ENCODE measurements around the gene CYB5RL. TPM values are rescaled to one million over a fixed set of nuclear protein-coding genes. Genes with fewer than 3 reads are reported as not detected.
"Not testable (repeated sequence)": the region's sequence is repeated elsewhere in the genome, so short reads cannot be mapped to it uniquely, and the experiment has no call there.

The CYB5RL gene
- total RNA-seq, 2 donors from 2014 or later: 3.6 to 12.1 TPM

- Histone ChIP-seq H3K9ac (ENCODE audit: low read depth in 2 of 2, low read length in 2 of 2) (no peak overlapping the region), H3K27me3 (no peaks in the 10 kb centered on the region), H3K9me3 (no peaks in the 10 kb centered on the region), H3K36me3 (no peaks in the 10 kb centered on the region), H3K4me1 (no peaks in the 10 kb centered on the region), H3K4me3 (no peak overlapping the region), H3K27ac (no peak overlapping the region)
- DNase-seq: no peak
- TF ChIP-seq CTCF (IDR thresholded peaks at IDR 0.05): no peak
- intact Hi-C loops (cut with DNase I): no loop called here
These were observed 39.2 kb upstream of the CYB5RL start for GRCh38 chr1:54239035-54239383.

- Histone ChIP-seq H3K27ac (no peak overlapping the region), H3K4me3 (no peak overlapping the region), H3K36me3 (no peaks in the 10 kb centered on the region), H3K27me3 (no peaks in the 10 kb centered on the region), H3K9ac (ENCODE audit: low read depth in 2 of 2, low read length in 2 of 2) (no peak overlapping the region), H3K9me3 (no peaks in the 10 kb centered on the region), H3K4me1 (no peaks in the 10 kb centered on the region)
- TF ChIP-seq CTCF (IDR thresholded peaks at IDR 0.05): no peak
- intact Hi-C loops (cut with DNase I): no loop called here
- no peak for DNase-seq
These were observed 38.7 kb upstream of the CYB5RL start for GRCh38 chr1:54238353-54239034.

- Histone ChIP-seq H3K4me1 (no peaks in the 10 kb centered on the region), H3K36me3 (no peaks in the 10 kb centered on the region), H3K9me3 (no peaks in the 10 kb centered on the region), H3K27me3 (no peaks in the 10 kb centered on the region), H3K27ac (no peak overlapping the region), H3K4me3 (no peak overlapping the region), H3K9ac (ENCODE audit: low read depth in 2 of 2, low read length in 2 of 2) (no peak overlapping the region)
- intact Hi-C loops (cut with DNase I): no loop called here
- no peak for TF ChIP-seq CTCF (IDR thresholded peaks at IDR 0.05)
- DNase-seq: no peak
These were observed 37.8 kb upstream of the CYB5RL start for GRCh38 chr1:54237586-54237985.

GRCh38 chr1:54234284-54234683 is 34.5 kb upstream of the CYB5RL start:
- no peak overlapping the region for H3K4me3 ChIP-seq
- H3K4me1 ChIP-seq: no peaks in the 10 kb centered on the region
- H3K9me3 ChIP-seq: no peaks in the 10 kb centered on the region
- H3K27me3 ChIP-seq: no peaks in the 10 kb centered on the region
- H3K27ac ChIP-seq: no peak overlapping the region
- no peaks in the 10 kb centered on the region for H3K36me3 ChIP-seq
- no peak overlapping the region for H3K9ac ChIP-seq (ENCODE audit: low read depth in 2 of 2, low read length in 2 of 2)
- intact Hi-C loops (cut with DNase I): no loop called here
- no peak for TF ChIP-seq CTCF (IDR thresholded peaks at IDR 0.05)
- no peak for DNase-seq

GRCh38 chr1:54233196-54233595 is 33.4 kb upstream of the CYB5RL start:
- H3K27me3 ChIP-seq; DNase-seq; H3K27ac ChIP-seq; H3K36me3 ChIP-seq; H3K9me3 ChIP-seq; H3K9ac ChIP-seq (ENCODE audit: low read depth in 2 of 2, low read length in 2 of 2); H3K4me1 ChIP-seq; H3K4me3 ChIP-seq; intact Hi-C loops (cut with DNase I): not testable (repeated sequence)

- intact Hi-C loops (cut with DNase I): no loop called here
- Histone ChIP-seq H3K4me1 (no peaks in the 10 kb centered on the region), H3K27me3 (no peaks in the 10 kb centered on the region), H3K27ac (no peak overlapping the region), H3K36me3 (no peaks in the 10 kb centered on the region), H3K4me3 (no peak overlapping the region), H3K9ac (ENCODE audit: low read depth in 2 of 2, low read length in 2 of 2) (no peak overlapping the region), H3K9me3 (no peaks in the 10 kb centered on the region)
- DNase-seq: no peak
- no peak for TF ChIP-seq CTCF (IDR thresholded peaks at IDR 0.05)
These were observed 30.9 kb upstream of the CYB5RL start for GRCh38 chr1:54230507-54231339.

All from colonic mucosa (tissue), 4 donors.